GM12892 (cell line): ENCODE data around the gene PSMD12.
"Not testable (repeated sequence)": the region's sequence is repeated elsewhere in the genome, so short reads cannot be mapped to it uniquely, and the experiment has no call there.

Source experiments
- DNase-seq: peaks from one replicate; pipeline ENCODE4 v3.0.0; 2011; ENCODE audit not compliant: insufficient read length
- FAIRE-seq: peaks from 2 replicates; lab custom pipeline; 2011; peaks lifted over from hg19 to GRCh38; lab: Jason Lieb, UNC
- POLR2A ChIP-seq: IDR thresholded peaks from 2 replicates; pipeline ENCODE4 v1.6.1; 2011; ENCODE audit warnings: low read depth, low read length, control low read depth
- POLR2AphosphoS5 ChIP-seq: IDR thresholded peaks from 2 replicates; pipeline ENCODE4 v1.6.1; 2011; ENCODE audit warnings: low read depth, low read length, control low read depth
- TAF1 ChIP-seq: IDR thresholded peaks from 2 replicates; pipeline ENCODE4 v1.6.1; 2011; ENCODE audit warnings: low read depth, mild to moderate bottlenecking, control low read depth, low read length, borderline replicate concordance

Gene PSMD12

DNA sequence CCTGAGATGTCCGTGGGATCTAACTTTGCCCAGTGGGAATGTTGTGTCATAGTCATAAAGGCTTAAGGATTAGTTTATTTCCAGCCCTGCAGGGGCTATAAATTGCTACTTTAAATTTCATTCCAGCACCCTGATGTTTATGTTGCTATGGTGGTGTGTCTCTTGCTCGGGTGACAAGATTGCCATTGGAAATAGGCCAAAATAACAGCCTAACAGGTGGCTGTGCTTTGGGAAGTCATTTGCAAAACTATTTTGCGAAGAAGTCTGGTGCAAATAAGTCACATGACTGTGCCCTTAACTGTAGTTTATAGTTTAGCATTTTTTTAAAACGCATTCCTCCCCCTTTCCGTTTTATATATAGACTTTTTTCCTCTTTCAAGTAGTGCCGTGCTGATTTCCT is 33.8 kb upstream of the PSMD12 start:
- TF ChIP-seq POLR2AphosphoS5 (no peak), TAF1 (no peak), POLR2A (no peak)
- DNase-seq (no peak), FAIRE-seq (no peak)

GRCh38 chr17:67399676-67400075 is 33.3 kb upstream of the PSMD12 start:
- TF ChIP-seq POLR2A (no peak), TAF1 (no peak), POLR2AphosphoS5 (no peak)
- DNase-seq (no peak), FAIRE-seq (no peak)

- TF ChIP-seq POLR2AphosphoS5 (no peak), TAF1 (no peak), POLR2A (no peak)
- FAIRE-seq, result no peak
- no peak for DNase-seq
Observed at GRCh38 chr17:67393809-67394397, 27.5 kb upstream of the PSMD12 start.

GRCh38 chr17:67392111-67392510 is 25.7 kb upstream of the PSMD12 start:
- no peak for FAIRE-seq
- no peak for DNase-seq
- TF ChIP-seq POLR2AphosphoS5 (no peak), POLR2A (no peak), TAF1 (no peak)

DNA sequence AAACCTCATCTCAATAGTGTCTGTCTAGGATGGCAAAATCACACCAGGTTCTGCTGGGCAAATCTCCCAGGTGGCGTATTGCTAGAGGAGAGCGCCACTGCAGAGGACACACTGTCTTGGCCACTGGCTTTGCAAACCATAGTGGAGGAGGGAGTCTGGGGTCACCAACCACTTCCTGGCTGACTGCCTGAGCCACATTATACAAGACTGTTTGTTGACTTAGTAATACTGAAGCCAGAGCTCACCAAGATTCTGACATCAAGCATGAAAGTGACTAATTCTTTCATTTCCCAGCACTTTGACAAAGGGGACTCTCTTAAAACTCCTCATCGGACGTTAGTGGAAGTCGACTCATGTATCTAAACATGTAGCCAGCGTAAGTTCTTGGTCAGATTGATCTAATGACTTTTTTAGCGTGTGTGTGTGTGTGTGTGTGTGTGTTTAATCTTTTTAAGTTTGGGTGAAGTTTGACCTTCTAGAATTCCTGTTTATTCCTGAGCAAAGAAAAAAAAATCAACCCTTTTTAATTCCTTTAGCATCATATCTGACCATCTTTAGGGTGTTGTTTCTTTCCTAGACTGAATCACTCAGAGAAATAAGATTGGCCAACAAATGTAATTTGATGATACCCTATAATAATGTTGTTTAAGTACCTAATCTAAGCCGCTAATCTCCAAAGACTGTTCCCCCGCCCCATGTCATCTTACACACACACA is 24.4 kb upstream of the PSMD12 start:
- FAIRE-seq (peak; percentile 69), DNase-seq (no peak)
- TF ChIP-seq POLR2AphosphoS5, result no peak
- TF ChIP-seq POLR2A, result 0 out of 2 replicates have a peak, but pooled peaks have one; percentile 20
- TF ChIP-seq TAF1, result no peak

DNA sequence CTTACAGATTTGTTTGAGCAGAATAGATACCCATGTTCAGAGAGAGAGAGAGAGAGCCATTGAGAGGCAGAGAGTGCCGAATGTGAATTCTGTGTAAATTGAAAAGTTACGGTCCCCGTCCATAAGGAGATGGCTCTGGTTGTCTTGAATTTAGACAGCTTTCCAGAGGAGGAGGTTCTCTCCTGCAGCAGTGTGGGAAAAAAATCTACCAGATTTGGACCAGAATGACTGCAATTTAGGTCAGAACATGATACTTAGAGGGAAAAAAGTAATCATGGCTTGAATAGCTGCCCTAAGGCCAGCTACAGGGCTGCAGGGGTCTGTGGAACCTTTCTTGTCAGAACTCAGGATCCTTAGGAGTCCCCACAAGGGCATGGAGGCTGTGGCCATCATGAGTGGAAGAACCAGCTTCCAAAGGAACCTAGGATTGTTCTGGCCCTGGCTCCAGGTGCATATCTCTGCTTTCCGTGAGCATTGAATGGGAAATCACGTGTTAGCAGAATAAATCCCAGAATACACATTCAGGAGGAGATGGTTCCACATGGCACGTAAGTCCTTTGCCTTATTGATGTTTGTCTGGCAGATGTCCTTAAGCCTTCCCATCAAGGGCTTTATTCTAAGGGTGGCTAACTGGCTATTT is 23.7 kb upstream of the PSMD12 start:
- TF ChIP-seq TAF1 (no peak), POLR2A (no peak), POLR2AphosphoS5 (no peak)
- DNase-seq, result no peak
- FAIRE-seq, result peak; percentile 46

GRCh38 chr17:67388986-67389385 is 22.6 kb upstream of the PSMD12 start:
- TF ChIP-seq POLR2A (no peak), POLR2AphosphoS5 (no peak), TAF1 (no peak)
- FAIRE-seq (no peak), DNase-seq (no peak)

- not testable (repeated sequence) for FAIRE-seq, DNase-seq
Observed at GRCh38 chr17:67388536-67388935, 22.2 kb upstream of the PSMD12 start.

DNA sequence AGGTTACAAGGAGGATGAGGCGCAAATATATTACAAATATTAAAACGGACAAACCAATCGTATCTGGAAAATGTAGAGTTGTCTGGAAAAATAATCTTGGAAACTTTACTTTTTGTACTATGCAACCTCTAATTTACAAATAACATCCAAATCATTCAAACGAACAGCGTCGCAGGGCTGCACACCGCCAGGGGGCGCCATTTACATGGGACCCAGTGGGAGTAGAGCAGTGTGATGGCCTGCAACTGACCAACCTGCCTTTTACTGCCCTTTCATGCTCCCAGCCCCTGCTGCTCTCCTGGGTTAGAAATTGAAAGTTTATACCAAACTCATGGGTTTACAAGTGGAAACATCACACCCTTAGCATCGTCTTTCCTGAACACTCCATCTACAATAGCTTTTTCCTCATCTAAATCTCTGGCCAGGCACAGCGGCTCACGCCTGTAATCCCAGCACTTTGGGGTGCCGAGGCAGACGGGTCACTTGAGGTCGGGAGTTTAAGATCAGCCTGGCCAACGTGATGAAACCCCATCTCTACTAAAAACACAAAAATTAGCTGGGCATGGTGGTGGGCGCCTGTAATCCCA is 20.7 kb upstream of the PSMD12 start:
- TF ChIP-seq TAF1 (no peak), POLR2AphosphoS5 (no peak), POLR2A (no peak)
- no peak for FAIRE-seq
- DNase-seq, result no peak

- TF ChIP-seq POLR2A, result no peak
- TF ChIP-seq POLR2AphosphoS5, result no peak
- TF ChIP-seq TAF1, result no peak
- no peak for FAIRE-seq
- no peak for DNase-seq
Observed at GRCh38 chr17:67385122-67385988, 19.0 kb upstream of the PSMD12 start.

GRCh38 chr17:67381929-67382257 is 15.5 kb upstream of the PSMD12 start:
- no peak for FAIRE-seq
- no peak for TF ChIP-seq POLR2A
- TF ChIP-seq POLR2AphosphoS5, result no peak
- no peak for TF ChIP-seq TAF1
- no peak for DNase-seq
